IPS-18c (cell line): Measurements from ENCODE around the gene RAB11FIP3.
"Not testable (repeated sequence)": the region's sequence is repeated elsewhere in the genome, so short reads cannot be mapped to it uniquely, and the experiment has no call there.

Experiments
- H3K4me3 ChIP-seq: 2 replicates; pipeline ENCODE4 v1.7.0; 2013; ENCODE audit warnings: low read depth, mild to moderate bottlenecking, low read length, moderate library complexity; ENCODE audit not compliant: insufficient read depth
- H3K9me3 ChIP-seq: one replicate; pipeline ENCODE4 v1.6.1; 2013; ENCODE audit warnings: mild to moderate bottlenecking, low read length, moderate library complexity; ENCODE audit not compliant: control insufficient read depth, insufficient read depth

Gene RAB11FIP3

GRCh38 chr16:407253-407652 is 18.2 kb upstream of the RAB11FIP3 start:
- H3K4me3 ChIP-seq, result no peak overlapping the region
- no peaks in the 10 kb centered on the region for H3K9me3 ChIP-seq

- H3K4me3 ChIP-seq, result no peak overlapping the region
- no peaks in the 10 kb centered on the region for H3K9me3 ChIP-seq
Measured at GRCh38 chr16:410516-411178, 14.8 kb upstream of the RAB11FIP3 start.

- Histone ChIP-seq H3K4me3 (no peak overlapping the region), H3K9me3 (no peaks in the 10 kb centered on the region)
Measured at GRCh38 chr16:411576-412265, 13.7 kb upstream of the RAB11FIP3 start.

GRCh38 chr16:414395-415169 is 10.9 kb upstream of the RAB11FIP3 start:
- H3K9me3 ChIP-seq, result no peaks in the 10 kb centered on the region
- no peak overlapping the region for H3K4me3 ChIP-seq

- H3K9me3 ChIP-seq, H3K4me3 ChIP-seq: not testable (repeated sequence)
Measured at GRCh38 chr16:415170-415498, 10.3 kb upstream of the RAB11FIP3 start.

GRCh38 chr16:422179-422578 is 3.3 kb upstream of the RAB11FIP3 start:
- not testable (repeated sequence) for H3K9me3 ChIP-seq, H3K4me3 ChIP-seq

GRCh38 chr16:424033-424622 is 1.3 kb upstream of the RAB11FIP3 start:
- Histone ChIP-seq H3K4me3 (peak overlapping the region; percentile 85; the same call in 1 of the 2 replicates), H3K9me3 (no peaks in the 10 kb centered on the region)

- Histone ChIP-seq H3K4me3 (peak overlapping the region; percentile 85), H3K9me3 (no peaks in the 10 kb centered on the region)
Measured at GRCh38 chr16:424623-425081, 797 bp upstream of the RAB11FIP3 start.

- Histone ChIP-seq H3K9me3 (no peaks in the 10 kb centered on the region), H3K4me3 (peak overlapping the region; percentile 85; the same call in 1 of the 2 replicates)
Measured at GRCh38 chr16:425740-426114, 278 bp downstream of the RAB11FIP3 start.

- Histone ChIP-seq H3K4me3 (peak overlapping the region; percentile 85), H3K9me3 (no peaks in the 10 kb centered on the region)
Measured at GRCh38 chr16:426115-426905, 861 bp downstream of the RAB11FIP3 start.

GRCh38 chr16:426906-427249 is 1.4 kb downstream of the RAB11FIP3 start:
- Histone ChIP-seq H3K4me3 (peak overlapping the region; percentile 85), H3K9me3 (no peaks in the 10 kb centered on the region)

- H3K9me3 ChIP-seq, result no peaks in the 10 kb centered on the region
- peak overlapping the region; percentile 85 for H3K4me3 ChIP-seq
Measured at GRCh38 chr16:427250-427649, 1.8 kb downstream of the RAB11FIP3 start.

- Histone ChIP-seq H3K4me3 (no peak overlapping the region), H3K9me3 (no peaks in the 10 kb centered on the region)
Measured at GRCh38 chr16:430904-431303, 5.5 kb downstream of the RAB11FIP3 start.

GRCh38 chr16:440627-441026 is 15.2 kb downstream of the RAB11FIP3 start:
- H3K9me3 ChIP-seq, result no peaks in the 10 kb centered on the region
- no peak overlapping the region for H3K4me3 ChIP-seq

GRCh38 chr16:441447-441846 is 16.0 kb downstream of the RAB11FIP3 start:
- no peak overlapping the region for H3K4me3 ChIP-seq
- H3K9me3 ChIP-seq, result no peaks in the 10 kb centered on the region

GRCh38 chr16:442976-443375 is 17.5 kb downstream of the RAB11FIP3 start:
- no peaks in the 10 kb centered on the region for H3K9me3 ChIP-seq
- H3K4me3 ChIP-seq, result no peak overlapping the region

- no peaks in the 10 kb centered on the region for H3K9me3 ChIP-seq
- H3K4me3 ChIP-seq, result no peak overlapping the region
Measured at GRCh38 chr16:444027-444426, 18.6 kb downstream of the RAB11FIP3 start.
